Activated naive CD8-positive, alpha-beta T cell treated with anti-CD3 and anti-CD28 coated beads, Interleukin-2, amount 50 U/mL, for 16 hours (primary cell): ENCODE measurements around the gene MAP4K2.

ENCODE experiments used
- DNase-seq: peaks from one replicate; pipeline ENCODE4 v3.0.0-alpha.2; 2020; ENCODE audit warnings: low read depth, low spot score

MAP4K2 gene

GRCh38 chr11:64792482-64792881 is 10.5 kb downstream of the MAP4K2 start:
- no peak for DNase-seq

- no peak for DNase-seq
Observed at GRCh38 chr11:64791781-64792291, 11.2 kb downstream of the MAP4K2 start.

GRCh38 chr11:64790205-64791095 is 12.6 kb downstream of the MAP4K2 start:
- DNase-seq, result no peak

DNA sequence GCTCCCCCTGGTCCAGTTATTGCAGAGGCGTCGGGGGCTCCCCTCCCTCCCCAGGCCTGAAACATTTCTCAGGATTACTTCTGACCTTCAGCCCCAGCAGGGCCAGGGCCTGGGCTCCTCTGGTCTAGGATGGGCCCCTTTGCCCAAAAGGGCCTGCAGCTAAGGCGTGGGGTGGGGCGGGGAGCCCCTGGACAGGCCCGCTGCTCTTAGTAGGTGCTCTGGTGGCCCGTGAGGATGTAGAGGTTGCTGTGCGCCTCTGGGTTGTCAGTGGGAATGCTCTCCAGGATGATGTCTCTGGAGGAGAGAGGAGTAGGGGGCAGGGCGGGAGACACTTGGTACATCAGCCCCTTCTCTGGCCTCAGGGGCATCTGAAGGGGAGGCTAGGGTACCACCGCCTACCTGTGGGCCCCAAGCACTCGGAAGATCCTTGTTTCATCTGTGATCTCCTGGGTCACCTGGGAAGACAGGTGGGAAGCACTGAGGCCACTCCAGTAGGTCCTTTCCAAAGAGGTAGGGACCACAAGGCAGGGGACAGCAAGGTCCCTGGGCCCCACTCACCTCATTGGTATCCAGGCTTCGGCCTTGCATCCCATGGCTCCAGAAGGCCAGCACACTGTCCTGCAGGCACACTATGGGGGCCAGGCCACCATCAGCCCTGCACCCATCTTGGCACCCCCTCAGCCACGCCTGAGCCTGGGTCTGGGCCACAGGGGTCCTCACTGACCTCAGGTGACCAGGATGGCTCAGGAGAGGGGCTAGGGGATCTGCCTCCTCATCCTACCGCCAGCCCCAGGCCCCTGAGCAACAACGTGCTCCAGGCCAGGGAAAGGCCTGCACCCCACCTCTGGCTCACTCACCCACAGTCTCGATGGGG is 13.4 kb downstream of the MAP4K2 start:
- no peak for DNase-seq

GRCh38 chr11:64788321-64789215 is 14.4 kb downstream of the MAP4K2 start:
- no peak for DNase-seq

DNA sequence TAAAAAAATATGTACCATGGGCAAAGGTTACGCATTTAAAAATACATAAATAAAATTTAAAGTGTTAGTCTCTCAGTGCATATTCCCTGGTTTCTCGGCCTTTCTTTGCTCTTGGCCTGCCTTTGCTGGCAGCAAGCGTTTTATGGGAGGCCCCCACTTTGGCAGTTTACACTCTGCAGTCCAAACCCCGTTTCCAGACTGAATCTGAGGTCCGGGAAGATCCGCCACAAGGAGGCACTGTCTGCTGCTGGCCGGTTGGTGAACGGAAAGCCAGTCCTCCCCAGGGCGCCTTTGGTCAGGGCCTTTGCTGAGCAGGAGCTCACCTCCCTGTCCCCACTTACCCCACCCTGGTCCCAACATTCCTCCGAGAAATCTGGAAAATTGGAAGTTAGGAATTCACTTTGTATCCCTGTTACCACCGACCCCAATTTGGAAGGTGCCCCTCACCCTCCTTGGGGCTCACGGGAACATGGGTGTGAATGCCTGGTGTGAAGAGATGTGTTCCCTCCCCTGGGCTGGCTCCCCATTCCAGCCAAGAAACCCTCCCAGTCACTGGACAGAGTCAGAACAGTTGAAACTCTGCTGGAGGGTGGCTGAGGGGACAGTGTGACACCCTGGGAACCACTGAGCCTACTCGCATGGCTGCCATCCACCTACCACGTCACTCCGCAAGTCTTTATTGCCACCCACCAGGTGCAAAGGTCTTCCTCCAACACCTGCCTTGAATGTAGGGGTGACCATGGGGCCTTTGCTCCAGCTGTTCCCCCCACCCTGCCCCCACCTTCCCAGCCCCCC is 15.3 kb downstream of the MAP4K2 start:
- DNase-seq, result no peak

- DNase-seq, result no peak
Observed at GRCh38 chr11:64786308-64786707, 16.7 kb downstream of the MAP4K2 start.

DNA sequence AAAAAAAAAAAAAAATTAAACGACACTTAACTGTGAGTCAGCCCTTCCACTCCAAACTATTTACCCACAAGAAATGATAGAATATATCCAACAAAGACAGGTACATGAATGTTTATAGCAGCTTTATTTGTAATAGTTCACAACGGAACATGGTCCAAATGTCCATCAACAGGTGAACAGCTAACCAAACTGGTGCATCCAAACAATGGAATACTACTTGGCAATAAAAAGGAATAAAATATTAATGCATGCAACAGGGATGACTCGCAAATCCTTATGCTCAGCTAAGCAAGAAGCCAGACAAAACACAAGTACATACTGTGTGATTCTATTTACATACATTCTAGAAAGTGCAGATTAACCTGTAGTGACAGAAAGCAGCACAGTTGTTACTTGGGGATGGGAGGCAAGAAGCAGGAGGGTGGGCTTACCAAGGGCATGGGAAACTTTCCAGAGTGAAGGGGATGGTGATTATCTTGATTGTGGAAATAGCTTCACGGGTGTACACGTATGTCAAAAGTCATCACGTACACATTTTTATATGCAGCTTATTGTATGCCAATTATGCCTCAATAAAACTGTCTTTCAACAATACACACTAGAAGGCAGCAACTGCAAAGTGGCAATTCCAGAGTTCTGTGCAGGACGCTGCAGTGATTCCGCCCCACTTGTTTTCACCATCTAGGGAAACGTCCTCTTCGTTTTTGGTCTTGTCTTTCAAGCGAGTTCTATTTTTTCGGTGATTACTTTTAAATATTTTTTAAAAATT is 18.0 kb downstream of the MAP4K2 start:
- no peak for DNase-seq

- DNase-seq, result peak; percentile 99
Observed at GRCh38 chr11:64778473-64779298, 24.3 kb downstream of the MAP4K2 start, which contains the start of gene SF1. Gene SF1 (minus strand): TSS chr11:64778542. CDS start chr11:64778392, 150 bp downstream.

DNA sequence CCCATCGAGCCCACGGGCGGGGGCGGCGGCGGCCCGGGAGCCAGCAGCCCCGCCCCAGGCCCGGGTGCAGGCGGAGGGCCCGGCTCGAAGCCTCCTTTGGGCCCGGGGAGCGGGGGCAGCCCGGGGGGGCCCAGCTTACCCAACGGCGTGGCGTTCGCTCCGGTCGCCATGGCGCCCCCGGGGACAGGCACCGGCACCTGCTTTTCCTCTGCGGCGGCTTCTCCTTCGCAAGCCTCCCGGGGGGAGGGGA is 24.9 kb downstream of the MAP4K2 start:
- no peak for DNase-seq

DNA sequence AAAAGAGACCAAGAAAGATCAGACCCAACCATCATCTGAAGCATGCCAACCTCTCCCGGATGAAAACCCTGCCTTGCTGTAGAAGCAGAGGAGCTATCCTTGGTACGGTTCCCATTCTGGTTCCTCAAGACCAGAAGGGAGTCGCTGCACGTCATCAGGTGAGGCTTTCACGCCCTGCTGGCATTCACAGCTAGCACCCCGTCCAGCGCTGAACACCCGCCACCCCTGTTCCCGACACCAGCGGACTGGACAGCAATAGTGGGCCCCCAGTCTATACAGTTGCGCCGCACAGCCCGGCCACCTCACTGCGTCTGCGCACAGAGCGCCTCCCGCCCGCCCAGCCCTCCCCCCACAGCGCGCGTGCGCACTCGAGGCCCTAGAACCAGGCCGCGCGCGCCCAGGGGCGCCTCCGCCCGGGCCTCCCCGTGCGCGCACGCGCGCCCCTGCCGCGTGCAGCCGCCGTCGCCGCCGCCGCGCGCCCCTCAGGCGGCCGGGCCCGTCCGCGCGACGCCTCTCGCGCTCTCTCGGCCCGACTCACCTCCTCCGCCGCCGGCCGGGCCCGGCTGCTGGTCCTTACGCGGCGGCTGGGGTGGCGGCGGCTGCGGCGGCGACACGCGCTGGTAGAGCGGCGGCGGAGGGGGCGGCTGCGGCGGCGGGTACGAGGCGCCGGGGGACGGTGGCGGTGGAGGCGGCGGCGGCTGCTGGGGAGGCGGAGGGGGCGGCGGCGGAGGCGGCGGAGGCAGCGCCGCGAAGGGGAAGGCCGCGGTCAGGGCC is 25.4 kb downstream of the MAP4K2 start:
- DNase-seq, result peak; percentile 47

GRCh38 chr11:64776875-64777274 is 26.1 kb downstream of the MAP4K2 start:
- no peak for DNase-seq

DNA sequence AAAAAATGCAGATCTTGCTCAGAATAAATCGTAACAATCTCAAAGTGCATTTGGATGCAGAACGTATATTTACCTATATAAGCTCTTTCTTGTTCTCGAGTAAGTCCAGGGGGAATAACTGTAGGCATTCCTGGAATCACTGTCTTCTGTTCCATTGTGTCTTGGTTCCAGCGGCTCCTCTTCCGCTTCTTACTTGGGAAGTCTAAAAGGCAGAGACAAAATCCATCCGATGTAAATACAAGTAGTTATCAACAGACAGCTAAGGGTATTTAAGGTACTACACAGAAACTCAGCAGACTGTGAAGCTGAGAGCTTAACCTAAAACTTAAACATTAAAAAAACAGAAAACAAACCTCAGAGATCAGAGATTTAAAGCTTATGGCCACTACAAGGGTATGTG is 26.6 kb downstream of the MAP4K2 start:
- no peak for DNase-seq

- no peak for DNase-seq
Observed at GRCh38 chr11:64774144-64774543, 28.9 kb downstream of the MAP4K2 start.

GRCh38 chr11:64772303-64773018 is 30.6 kb downstream of the MAP4K2 start:
- DNase-seq, result no peak

DNA sequence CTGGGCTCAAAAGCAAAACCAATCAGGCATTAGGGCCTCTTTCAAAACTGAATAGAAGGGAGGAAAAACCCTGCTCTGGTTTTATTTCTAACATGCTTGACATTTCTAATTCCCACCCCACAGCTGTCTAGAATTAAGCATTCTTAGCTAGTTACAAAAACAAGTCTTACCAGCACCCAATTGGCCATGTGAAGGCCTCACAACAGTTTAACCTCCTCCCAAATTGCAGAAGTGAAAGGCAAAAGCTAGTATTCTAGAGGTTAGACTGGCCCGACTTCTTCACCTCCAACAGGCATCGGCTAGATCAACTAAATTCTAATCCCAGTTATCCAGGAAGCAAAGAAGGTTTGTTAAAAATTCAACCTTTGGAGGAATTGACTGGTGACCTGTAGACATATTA is 31.2 kb downstream of the MAP4K2 start:
- DNase-seq, result no peak

- DNase-seq, result no peak
Observed at GRCh38 chr11:64770120-64770519, 32.9 kb downstream of the MAP4K2 start.

DNA sequence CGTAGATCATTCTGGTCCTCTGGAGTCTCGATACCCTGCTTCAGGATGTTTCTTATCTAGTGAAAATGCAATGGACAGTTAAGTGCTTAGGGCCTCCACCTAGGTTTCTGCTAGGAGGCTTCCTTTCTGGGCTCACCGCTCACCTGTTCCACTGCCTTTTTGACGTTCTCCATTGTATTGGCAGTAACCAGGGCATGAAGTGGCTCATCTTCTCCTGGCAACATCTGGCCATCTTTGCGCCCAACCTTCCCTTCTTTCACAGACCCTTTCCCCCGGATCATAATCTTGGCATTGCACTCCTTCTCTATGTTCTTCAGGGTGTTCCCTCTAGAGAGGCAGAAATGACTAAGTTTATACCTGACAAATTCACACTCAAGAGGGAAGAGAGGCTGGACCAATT is 33.7 kb downstream of the MAP4K2 start:
- no peak for DNase-seq
